ENCODE measurements around the gene NMU.

DNA sequence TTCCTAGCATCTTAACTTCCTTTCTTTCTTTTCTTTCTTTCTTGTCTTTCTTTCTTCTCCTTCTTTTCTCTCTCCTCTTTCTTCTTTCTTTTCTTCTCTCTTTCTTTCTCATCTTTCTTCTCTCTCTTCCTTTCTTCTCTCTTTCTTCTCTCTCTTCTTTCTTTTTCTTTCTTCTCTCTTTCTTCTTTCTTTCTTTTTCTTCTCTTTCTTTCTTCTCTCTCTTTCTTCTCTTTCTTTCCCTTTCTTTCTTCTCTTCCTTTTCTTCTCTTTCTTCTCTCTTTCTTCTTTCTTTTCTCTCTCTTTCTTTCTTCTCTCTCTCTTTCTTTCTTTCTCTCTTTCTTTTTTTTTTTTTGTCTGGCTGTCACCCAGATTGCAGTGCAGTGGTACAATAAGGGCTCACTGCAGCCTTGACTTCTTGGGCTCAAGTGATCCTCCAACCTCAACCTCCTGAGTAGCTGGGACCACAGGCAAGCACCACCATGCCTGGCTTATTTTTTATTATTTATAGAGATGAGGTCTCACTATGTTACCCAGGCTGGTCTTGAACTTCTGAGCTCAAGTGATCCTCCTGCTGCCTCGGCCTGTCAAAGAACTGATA lies 17.5 kb downstream of the NMU start:
- TF ChIP-seq, protein P1, sequence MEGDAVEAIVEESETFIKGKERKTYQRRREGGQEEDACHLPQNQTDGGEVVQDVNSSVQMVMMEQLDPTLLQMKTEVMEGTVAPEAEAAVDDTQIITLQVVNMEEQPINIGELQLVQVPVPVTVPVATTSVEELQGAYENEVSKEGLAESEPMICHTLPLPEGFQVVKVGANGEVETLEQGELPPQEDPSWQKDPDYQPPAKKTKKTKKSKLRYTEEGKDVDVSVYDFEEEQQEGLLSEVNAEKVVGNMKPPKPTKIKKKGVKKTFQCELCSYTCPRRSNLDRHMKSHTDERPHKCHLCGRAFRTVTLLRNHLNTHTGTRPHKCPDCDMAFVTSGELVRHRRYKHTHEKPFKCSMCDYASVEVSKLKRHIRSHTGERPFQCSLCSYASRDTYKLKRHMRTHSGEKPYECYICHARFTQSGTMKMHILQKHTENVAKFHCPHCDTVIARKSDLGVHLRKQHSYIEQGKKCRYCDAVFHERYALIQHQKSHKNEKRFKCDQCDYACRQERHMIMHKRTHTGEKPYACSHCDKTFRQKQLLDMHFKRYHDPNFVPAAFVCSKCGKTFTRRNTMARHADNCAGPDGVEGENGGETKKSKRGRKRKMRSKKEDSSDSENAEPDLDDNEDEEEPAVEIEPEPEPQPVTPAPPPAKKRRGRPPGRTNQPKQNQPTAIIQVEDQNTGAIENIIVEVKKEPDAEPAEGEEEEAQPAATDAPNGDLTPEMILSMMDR (IDR thresholded peaks at IDR 0.05; ENCODE audit: low read length), result no peak
- no peak for TF ChIP-seq EZH2phosphoT487 (IDR thresholded peaks at IDR 0.05; ENCODE audit: low read length)

Data from MM.1S (cell line).